GM12878 (cell line): ENCODE results near the gene RAPGEF4. TPM values are rescaled to one million over a fixed set of nuclear protein-coding genes. Genes with fewer than 3 reads are reported as not detected.

Source experiments
- ATAC-seq: fragments of 200-7000 bp; cut with Tn5 transposase; 3 replicates; pipeline ENCODE4 v1.9.1; 2020; ENCODE audit warnings: mild to moderate bottlenecking, moderate library complexity
- BruUV-seq: library from RNA; stranded (reverse); fragments of 400-500 nt; replicated peaks from 2 replicates; lab custom pipeline; 2021; lab: Mats Ljungman, UMichigan
- CTCF ChIA-PET: fragments of 300-600 bp; sonication (Branson Sonifier 250); formaldehyde crosslinking; extraction: SDS; loops from one replicate; lab custom pipeline; 2021; ENCODE audit warnings: inconsistent platforms; lab: Yijun Ruan, JAX
- POLR2A ChIA-PET: fragments of 350-600 bp; formaldehyde crosslinking; extraction: SDS; loops from one replicate; lab custom pipeline; 2021; ENCODE audit warnings: inconsistent platforms; lab: Charles Lee
- RAD21 ChIA-PET: fragments of 300-600 bp; sonication (Branson Sonifier 250); formaldehyde crosslinking; loops from one replicate; lab custom pipeline; 2023; ENCODE audit warnings: antibody characterized with exemption; ENCODE audit not compliant: unreplicated experiment; lab: Charles Lee
- SMC1A ChIA-PET: fragments of 300-600 bp; sonication (Branson Sonifier 250); formaldehyde crosslinking; loops from one replicate; lab custom pipeline; 2023; ENCODE audit not compliant: unreplicated experiment, uncharacterized antibody; lab: Charles Lee
- DNase-seq: peaks from one replicate; pipeline ENCODE4 v3.0.0-alpha.2; 2011; ENCODE audit warnings: low read depth, low spot score
- FAIRE-seq: peaks from 3 replicates; lab custom pipeline; 2011; peaks lifted over from hg19 to GRCh38; lab: Jason Lieb, UNC
- H2AFZ ChIP-seq: 2 replicates; pipeline ENCODE4 v1.6.0; 2011; ENCODE audit warnings: low read depth, low read length, control low read depth; ENCODE audit not compliant: control insufficient read depth
- H3K27ac ChIP-seq: 2 replicates; pipeline ENCODE4 v1.5.1; 2011; ENCODE audit warnings: control low read depth; ENCODE audit not compliant: control insufficient read depth, insufficient read depth
- H3K27me3 ChIP-seq, 2 experiments: replicated peaks in 1 of 2; 2 replicates each; pipeline versions ENCODE4 v1.6.0 to v1.6.1; 2011; ENCODE audit warnings: low read length in 1 of 2; ENCODE audit not compliant: control insufficient read depth in 2 of 2, insufficient read depth in 2 of 2
- H3K36me3 ChIP-seq, 2 experiments: 2 replicates each; pipeline ENCODE4 v1.5.1; 2011; ENCODE audit warnings: low read length in 1 of 2; ENCODE audit not compliant: control insufficient read depth in 2 of 2, insufficient read depth in 2 of 2
- H3K4me1 ChIP-seq: 2 replicates; pipeline ENCODE4 v1.6.1; 2011; ENCODE audit warnings: mild to moderate bottlenecking, low read length, moderate library complexity, mixed read lengths; ENCODE audit not compliant: control insufficient read depth, insufficient read depth
- H3K4me2 ChIP-seq: 2 replicates; pipeline ENCODE4 v1.6.0; 2011; ENCODE audit warnings: control low read depth; ENCODE audit not compliant: control insufficient read depth, insufficient read depth
- H3K4me3 ChIP-seq: fragments of 200-600 bp; sonication (generic); 2 replicates; pipeline ENCODE4 v1.5.1; 2016
- H3K79me2 ChIP-seq: 2 replicates; pipeline ENCODE4 v1.6.0; 2011; ENCODE audit warnings: low read length; ENCODE audit not compliant: control insufficient read depth, insufficient read depth
- H3K9ac ChIP-seq: 2 replicates; pipeline ENCODE4 v1.8.0; 2011; ENCODE audit warnings: low read length, control low read depth, mixed read lengths; ENCODE audit not compliant: control insufficient read depth, insufficient read depth
- H3K9me3 ChIP-seq: replicated peaks from 3 replicates; pipeline ENCODE4 v1.5.1; 2011; ENCODE audit warnings: mild to moderate bottlenecking, low read length; ENCODE audit not compliant: control insufficient read depth, insufficient read depth
- H4K20me1 ChIP-seq: 2 replicates; pipeline ENCODE4 v1.6.0; 2011; ENCODE audit not compliant: control insufficient read depth, insufficient read depth
- ETV6 ChIP-seq, 2 experiments: fragments of 450-650 bp in 1 of 2; IDR thresholded peaks in 1 of 2; conservative IDR thresholded peaks in 1 of 2; 2 replicates each; pipeline ENCODE4 v1.6.1; 2014; ENCODE audit warnings: antibody characterized with exemption in 1 of 2, borderline replicate concordance in 1 of 2, low read depth in 1 of 2, mild to moderate bottlenecking in 1 of 2, moderate library complexity in 1 of 2
- KAT2A ChIP-seq: conservative IDR thresholded peaks from 2 replicates; pipeline ENCODE4 v1.6.1; 2011; ENCODE audit warnings: low read depth, low read length; ENCODE audit not compliant: control insufficient read depth
- RAD21 ChIP-seq: IDR thresholded peaks from 2 replicates; pipeline ENCODE4 v1.6.1; 2011; ENCODE audit warnings: mild to moderate bottlenecking, low read depth, low read length, moderate library complexity; ENCODE audit not compliant: insufficient read depth
- REST ChIP-seq: IDR thresholded peaks from 2 replicates; pipeline ENCODE4 v1.6.1; 2012; ENCODE audit warnings: mild to moderate bottlenecking, low read depth, low read length
- RFX5 ChIP-seq: IDR thresholded peaks from 2 replicates; pipeline ENCODE4 v1.6.1; 2011; ENCODE audit warnings: low read depth, low read length, improper control_type of control experiment
- WGBS: methylation state at CpG from one replicate; pipeline ENCODE4 v1.1.6; 2016; ENCODE audit warnings: low lambda C conversion rate; ENCODE audit not compliant: insufficient replicate concordance, insufficient coverage; ENCODE audit errors: missing lambda C conversion rate; 5-methylcytosine and 5-hydroxymethylcytosine counted together
- in situ Hi-C: fragments of 300-500 bp; cut with MboI; formaldehyde crosslinking; loops from 9 replicates; pipeline ENCODE4 v1.14.3; 2018; ENCODE audit warnings: mixed read lengths
- intact Hi-C: fragments of 100-400 bp; cut with micrococcal nuclease; formaldehyde crosslinking; loops from one replicate; pipeline ENCODE4 v1.14.2; 2022; ENCODE audit not compliant: unreplicated experiment
- polyA plus RNA-seq, 11 experiments: library from polyadenylated mRNA; depleted of rRNA in 4 of 11; unstranded in 6 of 11; stranded (reverse) in 5 of 11; fragments of >200 nt; fragmentation: Nextera tagmentation in 4 of 11; fragmentation: Illumina TruSeq in 1 of 11; extraction: Ambion mirVana in 4 of 11; extraction: Trizol in 1 of 11; gene quantifications; 1 replicate in 1 of 11; 2 replicates in 10 of 11; pipeline versions ENCODE4 v1.2.1 to v1.2.3, GENCODE V29; 2011 to 2016; ENCODE audit warnings: inconsistent platforms in 2 of 11, missing spikeins in 2 of 11, low read depth in 1 of 11
- total RNA-seq, 4 experiments: library from RNA; depleted of rRNA in 3 of 4; stranded (reverse); fragments of >200 nt in 3 of 4; fragmentation: Illumina TruSeq in 1 of 4; extraction: Trizol in 1 of 4; gene quantifications; 2 replicates each; pipeline versions ENCODE4 v1.2.1 to v1.2.3, GENCODE V29; 2013 to 2021

RAPGEF4 gene
- total and polyA plus RNA-seq, 10 of the 15 experiments (the other 5 are each of a cell fraction or from before 2014, with no cell fraction given) = 0.18 TPM; not detected in 8

- no peak overlapping the region for H3K4me3 ChIP-seq
- no peak for ATAC-seq
Observed at GRCh38 chr2:172893671-172894070, 158.0 kb downstream of the RAPGEF4 start.

More at GRCh38 chr2:172893671-172894070, 158.0 kb downstream of the RAPGEF4 start:
- in situ Hi-C loops = no loop called here
- Histone ChIP-seq H3K4me2 (no peak overlapping the region), H3K9ac (no peak overlapping the region), H3K36me3 (no peaks in the 10 kb centered on the region), H3K4me1 (no peaks in the 10 kb centered on the region), H3K27me3 (peaks cover 4% of the 10 kb centered on the region in 2 experiments; a peak in 3 of 4 replicates), H3K27ac (no peak overlapping the region), H4K20me1 (no peaks in the 10 kb centered on the region), H3K79me2 (no peaks in the 10 kb centered on the region), H2AFZ (no peak overlapping the region), H3K9me3 (no peaks in the 10 kb centered on the region)
- ChIA-PET RAD21 (no interaction called here), SMC1A (no interaction called here), CTCF (no interaction called here), POLR2A (no interaction called here)
- intact Hi-C loops = no loop called here
- 30% methylated on average over 2 of the region's 2 CpGs for WGBS
- TF ChIP-seq RAD21 = no peak
- no peak for TF ChIP-seq ETV6 (conservative IDR thresholded peaks at IDR 0.05 in 1 of 2, IDR thresholded peaks at IDR 0.05 in 1 of 2; ENCODE audit: borderline replicate concordance in 1 of 2, low read depth in 1 of 2)
- no peak for TF ChIP-seq RFX5
- TF ChIP-seq REST = no peak
- no peak for TF ChIP-seq KAT2A
- FAIRE-seq (no peak), DNase-seq (no peak)
- BruUV-seq = no TSS peak
